ENCODE results near the gene MSH5.
A peak's percentile ranks its signal among the peaks of the same experiment; 100 is the strongest.
"Not testable (repeated sequence)": the region's sequence is repeated elsewhere in the genome, so short reads cannot be mapped to it uniquely, and the experiment has no call there.

MSH5 gene

GRCh38 chr6:31739639-31740396 is at the start of gene MSH5:
MSH5 (plus strand) TSS chr6:31740005; CDS start chr6:31740467, 462 bp downstream.
- peak; percentile 94 for DNase-seq

GRCh38 chr6:31690231-31691077 is 49.4 kb upstream of the MSH5 start:
- no peak for DNase-seq

- no peak for DNase-seq
Observed at GRCh38 chr6:31691078-31691463, 48.7 kb upstream of the MSH5 start.

GRCh38 chr6:31691564-31692108 is 48.2 kb upstream of the MSH5 start:
- no peak for DNase-seq

- no peak for DNase-seq
Observed at GRCh38 chr6:31692353-31692752, 47.5 kb upstream of the MSH5 start.

GRCh38 chr6:31692886-31693285 is 46.9 kb upstream of the MSH5 start:
- no peak for DNase-seq

- DNase-seq: no peak
Observed at GRCh38 chr6:31693535-31693934, 46.3 kb upstream of the MSH5 start.

GRCh38 chr6:31697555-31697954 is 42.2 kb upstream of the MSH5 start:
- DNase-seq: no peak

- no peak for DNase-seq
Observed at GRCh38 chr6:31700740-31701401, 38.9 kb upstream of the MSH5 start.

GRCh38 chr6:31701666-31702404 is 38.0 kb upstream of the MSH5 start:
- no peak for DNase-seq

GRCh38 chr6:31702405-31702818 is 37.4 kb upstream of the MSH5 start:
- DNase-seq: no peak

- peak; percentile 95 for DNase-seq
Observed at GRCh38 chr6:31702819-31703716, 36.7 kb upstream of the MSH5 start, which contains the start of gene ABHD16A. ABHD16A (minus strand) TSS chr6:31703324; CDS start chr6:31703281, 43 bp downstream.

- no peak for DNase-seq
Observed at GRCh38 chr6:31705931-31706330, 33.9 kb upstream of the MSH5 start.

- DNase-seq: no peak
Observed at GRCh38 chr6:31706599-31706998, 33.2 kb upstream of the MSH5 start, which contains the start of gene LY6G6F. LY6G6F (plus strand) TSS chr6:31706866; CDS start chr6:31706907, 41 bp downstream.

- no peak for DNase-seq
Observed at GRCh38 chr6:31707701-31708100, 32.1 kb upstream of the MSH5 start.

- DNase-seq: no peak
Observed at GRCh38 chr6:31708224-31708623, 31.6 kb upstream of the MSH5 start.

- not testable (repeated sequence) for DNase-seq
Observed at GRCh38 chr6:31709157-31709556, 30.6 kb upstream of the MSH5 start.

- DNase-seq: no peak
Observed at GRCh38 chr6:31710523-31711219, 29.1 kb upstream of the MSH5 start.

- no peak for DNase-seq
Observed at GRCh38 chr6:31711233-31711632, 28.6 kb upstream of the MSH5 start.

GRCh38 chr6:31712296-31712695 is 27.5 kb upstream of the MSH5 start:
- DNase-seq: no peak

GRCh38 chr6:31713465-31713864 is 26.3 kb upstream of the MSH5 start:
- no peak for DNase-seq

All from activated CD4-positive, CD25-positive, alpha-beta regulatory T cell treated with anti-CD3 and anti-CD28 coated beads, Interleukin-2, amount 50 U/mL, for 72 hours (primary cell).